Left lung (tissue), 10 donors: ENCODE results near the gene PRRC2C. TPM values are rescaled to one million over a fixed set of nuclear protein-coding genes. Genes with fewer than 3 reads are reported as not detected.
A peak's percentile ranks its signal among the peaks of the same experiment; 100 is the strongest.

Experiments used
- ATAC-seq: fragments of 200-7000 bp; cut with Tn5 transposase; one replicate; pipeline ENCODE4 v1.9.1; 2020; ENCODE audit warnings: moderate library complexity
- DNase-seq, 4 donors: peaks; one replicate each; pipeline ENCODE4 v3.0.0-alpha.2; 2013 to 2020
- H3K27ac ChIP-seq, 2 donors: fragments of 200-600 bp; sonication (generic) in 1 of 2; one replicate each; pipeline versions ENCODE4 v1.5.0 to v1.8.0; 2020 to 2021
- H3K27me3 ChIP-seq, 2 donors: fragments of 200-600 bp; sonication (generic) in 1 of 2; one replicate each; pipeline versions ENCODE4 v1.5.0 to v1.8.0; 2020 to 2021
- H3K36me3 ChIP-seq, 2 donors: fragments of 200-600 bp; sonication (generic) in 1 of 2; one replicate each; pipeline versions ENCODE4 v1.5.0 to v1.8.0; 2020 to 2021
- H3K4me1 ChIP-seq, 2 donors: fragments of 200-600 bp; one replicate each; pipeline ENCODE4 v1.8.0; 2021
- H3K4me3 ChIP-seq, 2 donors: fragments of 200-600 bp; sonication (generic) in 1 of 2; one replicate each; pipeline versions ENCODE4 v1.5.0 to v1.8.0; 2020 to 2021; ENCODE audit warnings: mild to moderate bottlenecking in 1 of 2
- H3K9me3 ChIP-seq, 2 donors: fragments of 200-600 bp; sonication (generic) in 1 of 2; one replicate each; pipeline versions ENCODE4 v1.5.0 to v1.8.0; 2020 to 2021
- CTCF ChIP-seq, 2 donors: fragments of 200-600 bp; sonication (generic) in 1 of 2; IDR thresholded peaks; one replicate each; pipeline versions ENCODE4 v1.5.0 to v1.8.0; 2021; ENCODE audit warnings: antibody characterized with exemption in 2 of 2
- intact Hi-C, 2 donors: fragments of 100-400 bp; cut with DNase I; formaldehyde crosslinking; loops; one replicate each; pipeline versions ENCODE4 v1.11.2 to v1.14.2; 2022
- polyA plus RNA-seq, 6 donors: library from polyadenylated mRNA; unstranded; fragments of 120-200 nt; gene quantifications; one replicate each; pipeline ENCODE4 v1.2.1, GENCODE V29; 2013; ENCODE audit not compliant: insufficient read length in 6 of 6
- total RNA-seq, 2 donors: library from RNA; stranded (reverse); fragmentation: NEBNext Ultra II Directional; extraction: Animal tissue kit (Norgen Biotek cat#: 25700); gene quantifications; one replicate each; pipeline ENCODE4 v1.2.1, GENCODE V29; 2021
- donor health status: DM: no; HTN: yes; CAD: no.
- donor health status: DM: no; HTN: no; CAD: no.

Gene PRRC2C
- total and polyA plus RNA-seq, 8 donors, result 116 to 155 (median 123) TPM

- H3K4me1 ChIP-seq, result no peaks in the 10 kb centered on the region
- DNase-seq (no peak), ATAC-seq (no peak)
- intact Hi-C loops, result no loop called here
- H3K27me3 ChIP-seq, result no peaks in the 10 kb centered on the region
- no peak overlapping the region for H3K27ac ChIP-seq
- no peaks in the 10 kb centered on the region for H3K9me3 ChIP-seq
- H3K36me3 ChIP-seq, result no peaks in the 10 kb centered on the region
- no peak for TF ChIP-seq CTCF (IDR thresholded peaks at IDR 0.05)
- no peak overlapping the region for H3K4me3 ChIP-seq
These were observed 29.4 kb upstream of the PRRC2C start for GRCh38 chr1:171455967-171456366.

GRCh38 chr1:171457412-171457811 is 27.9 kb upstream of the PRRC2C start:
- Histone ChIP-seq H3K27ac (no peak overlapping the region), H3K4me3 (no peak overlapping the region), H3K4me1 (no peaks in the 10 kb centered on the region), H3K9me3 (no peaks in the 10 kb centered on the region), H3K36me3 (no peaks in the 10 kb centered on the region), H3K27me3 (no peaks in the 10 kb centered on the region)
- ATAC-seq, result peak; percentile 35
- no peak for TF ChIP-seq CTCF (IDR thresholded peaks at IDR 0.05)
- intact Hi-C loops, result no loop called here
- DNase-seq, result peak in 1 of 4 donors; percentile 16

- DNase-seq (no peak), ATAC-seq (no peak)
- TF ChIP-seq CTCF (IDR thresholded peaks at IDR 0.05), result no peak
- Histone ChIP-seq H3K36me3 (no peaks in the 10 kb centered on the region), H3K4me3 (no peak overlapping the region), H3K27me3 (no peaks in the 10 kb centered on the region), H3K4me1 (no peaks in the 10 kb centered on the region), H3K27ac (no peak overlapping the region), H3K9me3 (no peaks in the 10 kb centered on the region)
- intact Hi-C loops, result no loop called here
These were observed 25.2 kb upstream of the PRRC2C start for GRCh38 chr1:171460018-171460620.

GRCh38 chr1:171467626-171468025 is 17.7 kb upstream of the PRRC2C start:
- intact Hi-C loops, result no loop called here
- ATAC-seq (no peak), DNase-seq (no peak)
- TF ChIP-seq CTCF (IDR thresholded peaks at IDR 0.05), result no peak
- no peak overlapping the region for H3K27ac ChIP-seq
- H3K36me3 ChIP-seq, result no peaks in the 10 kb centered on the region
- H3K27me3 ChIP-seq, result no peaks in the 10 kb centered on the region
- no peaks in the 10 kb centered on the region for H3K9me3 ChIP-seq
- no peaks in the 10 kb centered on the region for H3K4me1 ChIP-seq
- no peak overlapping the region for H3K4me3 ChIP-seq

- intact Hi-C loops, result no loop called here
- H3K36me3 ChIP-seq, result no peaks in the 10 kb centered on the region
- peak; percentile 56 for ATAC-seq
These were observed 17.1 kb upstream of the PRRC2C start for GRCh38 chr1:171468120-171468750.

More at GRCh38 chr1:171468120-171468750, 17.1 kb upstream of the PRRC2C start:
- no peak for DNase-seq
- Histone ChIP-seq H3K9me3 (no peaks in the 10 kb centered on the region), H3K4me1 (no peaks in the 10 kb centered on the region), H3K27ac (no peak overlapping the region), H3K4me3 (no peak overlapping the region), H3K27me3 (no peaks in the 10 kb centered on the region)
- no peak for TF ChIP-seq CTCF (IDR thresholded peaks at IDR 0.05)
